Effector CD8-positive, alpha-beta T cell (primary cell): Measurements from ENCODE around the gene TNS1.
A peak's percentile ranks its signal among the peaks of the same experiment; 100 is the strongest.
"Not testable (repeated sequence)": the region's sequence is repeated elsewhere in the genome, so short reads cannot be mapped to it uniquely, and the experiment has no call there.

Experiments
- DNase-seq: peaks from one replicate; lab custom pipeline; 2025; lab: John Stamatoyannopoulos, UW
- total RNA-seq, 4 experiments: gene quantifications; one replicate each; lab custom pipeline; 2026; lab: John Stamatoyannopoulos, UW

Gene TNS1
- total RNA-seq, result 0 to 0.54 (median 0.13) reads per million in 4 experiments

GRCh38 chr2:218002845-218003180 is at the start of gene TNS1:
Gene TNS1, minus strand, starts transcription at chr2:218002995. Its CDS starts 123 bp downstream, at chr2:218002872.
- DNase-seq, result no peak

- DNase-seq, result no peak
Measured at GRCh38 chr2:218051903-218052302, 49.1 kb upstream of the TNS1 start.

- no peak for DNase-seq
Measured at GRCh38 chr2:218047536-218048225, 44.9 kb upstream of the TNS1 start.

- DNase-seq, result no peak
Measured at GRCh38 chr2:218046238-218046637, 43.4 kb upstream of the TNS1 start.

- not testable (repeated sequence) for DNase-seq
Measured at GRCh38 chr2:218044599-218044998, 41.8 kb upstream of the TNS1 start.

- no peak for DNase-seq
Measured at GRCh38 chr2:218043701-218044109, 40.9 kb upstream of the TNS1 start.

- DNase-seq, result no peak
Measured at GRCh38 chr2:218043100-218043499, 40.3 kb upstream of the TNS1 start.

- DNase-seq, result no peak
Measured at GRCh38 chr2:218041302-218042168, 38.7 kb upstream of the TNS1 start.

GRCh38 chr2:218040883-218041282 is 38.1 kb upstream of the TNS1 start:
- DNase-seq, result no peak

GRCh38 chr2:218039171-218039570 is 36.4 kb upstream of the TNS1 start:
- no peak for DNase-seq

GRCh38 chr2:218036371-218036770 is 33.6 kb upstream of the TNS1 start:
- DNase-seq, result no peak

GRCh38 chr2:218035463-218036100 is 32.8 kb upstream of the TNS1 start:
- no peak for DNase-seq

GRCh38 chr2:218034497-218035213 is 31.9 kb upstream of the TNS1 start:
- peak; percentile 16 for DNase-seq

GRCh38 chr2:218033590-218034496 is 31.0 kb upstream of the TNS1 start:
- no peak for DNase-seq

GRCh38 chr2:218033208-218033589 is 30.4 kb upstream of the TNS1 start:
- DNase-seq, result no peak

GRCh38 chr2:218032336-218033171 is 29.8 kb upstream of the TNS1 start:
- no peak for DNase-seq

GRCh38 chr2:218031771-218032257 is 29.0 kb upstream of the TNS1 start:
- no peak for DNase-seq

GRCh38 chr2:218031261-218031660 is 28.5 kb upstream of the TNS1 start:
- DNase-seq, result no peak

- DNase-seq, result no peak
Measured at GRCh38 chr2:218030409-218031195, 27.8 kb upstream of the TNS1 start.
